Mucosa of descending colon (tissue), 3 donors: ENCODE measurements around the gene SSBP3. TPM values are rescaled to one million over a fixed set of nuclear protein-coding genes. Genes with fewer than 3 reads are reported as not detected.

Experiments used
- ATAC-seq: fragments of 200-7000 bp; cut with Tn5 transposase; one replicate; pipeline ENCODE4 v1.9.1; 2020; ENCODE audit warnings: mild to moderate bottlenecking, moderate library complexity
- DNase-seq, 3 donors: peaks; one replicate each; pipeline ENCODE4 v3.0.0-alpha.2; 2020
- H3K36me3 ChIP-seq: fragments of 200-600 bp; one replicate; pipeline ENCODE4 v1.8.0; 2021; ENCODE audit warnings: low read depth, mild to moderate bottlenecking
- H3K4me1 ChIP-seq: fragments of 200-600 bp; one replicate; pipeline ENCODE4 v1.8.0; 2021; ENCODE audit warnings: low read depth, mild to moderate bottlenecking
- H3K4me3 ChIP-seq: fragments of 200-600 bp; one replicate; pipeline ENCODE4 v1.8.0; 2021; ENCODE audit warnings: mild to moderate bottlenecking
- H3K9me3 ChIP-seq: fragments of 200-600 bp; one replicate; pipeline ENCODE4 v1.8.0; 2021; ENCODE audit warnings: mild to moderate bottlenecking
- CTCF ChIP-seq: fragments of 200-600 bp; IDR thresholded peaks from one replicate; pipeline ENCODE4 v1.8.0; 2022; ENCODE audit warnings: antibody characterized with exemption, mild to moderate bottlenecking
- intact Hi-C, 2 donors: fragments of 100-400 bp; cut with DNase I in 1 of 2; cut with micrococcal nuclease in 1 of 2; formaldehyde crosslinking; loops; one replicate each; pipeline versions ENCODE4 v1.11.0 to v1.11.1; 2022; cut with DNase I, micrococcal nuclease
- total RNA-seq, 3 donors: library from RNA; stranded (reverse); fragmentation: NEBNext Ultra II Directional in 2 of 3; extraction: Animal tissue kit (Norgen Biotek cat#: 25700) in 2 of 3; gene quantifications; one replicate each; pipeline versions ENCODE4 v1.2.1 to v1.2.4, GENCODE V29; 2021 to 2023
- donor health status: DM: no; HTN: no; CAD: no; lungs with moderate emphysema.
- donor health status: DM: no; HTN: no; CAD: no.
- donor health status: DM: no; HTN: yes; CAD: no.

Gene SSBP3
- total RNA-seq, 3 donors from 2014 or later: 77.8 to 85.1 (median 82.0) TPM

GRCh38 chr1:54397090-54397591 is 9.1 kb downstream of the SSBP3 start:
- Histone ChIP-seq H3K36me3 (peaks cover 8% of the 10 kb centered on the region), H3K9me3 (no peaks in the 10 kb centered on the region), H3K4me1 (no peaks in the 10 kb centered on the region), H3K4me3 (no peak overlapping the region)
- intact Hi-C loops: no loop called here
- DNase-seq (peak in 1 of 3 donors; percentile 32), ATAC-seq (no peak)
- no peak for TF ChIP-seq CTCF

GRCh38 chr1:54396261-54396933 is 9.8 kb downstream of the SSBP3 start:
- peaks cover 7% of the 10 kb centered on the region for H3K36me3 ChIP-seq
- intact Hi-C loops: no loop called here

GRCh38 chr1:54395281-54395934 is 10.8 kb downstream of the SSBP3 start:
- H3K9me3 ChIP-seq: no peaks in the 10 kb centered on the region
- intact Hi-C loops: no loop called here
- H3K4me3 ChIP-seq: no peak overlapping the region
- H3K4me1 ChIP-seq: no peaks in the 10 kb centered on the region
- peaks cover 6% of the 10 kb centered on the region for H3K36me3 ChIP-seq
- DNase-seq: peak in 2 of 3 donors; percentile 4 to 7
- no peak for TF ChIP-seq CTCF
- ATAC-seq: no peak

More at GRCh38 chr1:54396261-54396933, 9.8 kb downstream of the SSBP3 start:
- no peak overlapping the region for H3K4me3 ChIP-seq
- H3K9me3 ChIP-seq: no peaks in the 10 kb centered on the region
- no peak for ATAC-seq
- TF ChIP-seq CTCF: no peak
- DNase-seq: peak in 1 of 3 donors; percentile 20
- no peaks in the 10 kb centered on the region for H3K4me1 ChIP-seq

- Histone ChIP-seq H3K4me1 (no peaks in the 10 kb centered on the region), H3K4me3 (no peak overlapping the region), H3K36me3 (peaks cover 9% of the 10 kb centered on the region), H3K9me3 (no peaks in the 10 kb centered on the region)
- no peak for TF ChIP-seq CTCF
- DNase-seq: no peak
- no peak for ATAC-seq
- intact Hi-C loops: no loop called here
These were observed 12.1 kb downstream of the SSBP3 start for GRCh38 chr1:54394104-54394503.

- Histone ChIP-seq H3K4me3 (no peak overlapping the region), H3K9me3 (no peaks in the 10 kb centered on the region), H3K4me1 (no peaks in the 10 kb centered on the region), H3K36me3 (peaks cover 4% of the 10 kb centered on the region)
- DNase-seq (no peak), ATAC-seq (no peak)
- no peak for TF ChIP-seq CTCF
- intact Hi-C loops: no loop called here
These were observed 13.8 kb downstream of the SSBP3 start for GRCh38 chr1:54392401-54392800.
